Fibroblast of skin of back (primary cell): ENCODE results near the gene SCFD2.

ENCODE experiments used
- DNase-seq: peaks from one replicate; pipeline ENCODE4 v3.0.0-alpha.2; 2013

Gene SCFD2

GRCh38 chr4:52947401-52948056 lies 418.3 kb downstream of the SCFD2 start:
- DNase-seq, result no peak

GRCh38 chr4:52946855-52947254 lies 419.0 kb downstream of the SCFD2 start:
- DNase-seq, result no peak

DNA sequence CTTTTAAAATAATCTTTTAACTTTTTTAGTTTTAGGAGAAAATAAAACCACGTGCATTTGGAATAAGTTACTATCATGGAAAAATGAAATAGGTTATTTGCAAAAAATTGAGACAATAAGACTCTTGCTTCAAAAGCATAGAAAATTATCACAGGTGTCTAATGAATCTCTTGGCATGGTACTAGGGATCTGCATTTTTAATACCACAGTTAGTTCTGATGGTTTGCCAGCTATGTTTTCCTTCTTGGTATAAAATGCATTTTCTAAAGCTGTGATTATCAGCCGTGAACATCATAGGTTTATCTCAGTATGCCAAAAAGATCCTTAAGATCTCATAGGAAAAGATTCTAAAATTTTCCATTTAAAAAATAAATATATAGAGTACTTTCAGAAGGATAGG lies 419.9 kb downstream of the SCFD2 start:
- no peak for DNase-seq

DNA sequence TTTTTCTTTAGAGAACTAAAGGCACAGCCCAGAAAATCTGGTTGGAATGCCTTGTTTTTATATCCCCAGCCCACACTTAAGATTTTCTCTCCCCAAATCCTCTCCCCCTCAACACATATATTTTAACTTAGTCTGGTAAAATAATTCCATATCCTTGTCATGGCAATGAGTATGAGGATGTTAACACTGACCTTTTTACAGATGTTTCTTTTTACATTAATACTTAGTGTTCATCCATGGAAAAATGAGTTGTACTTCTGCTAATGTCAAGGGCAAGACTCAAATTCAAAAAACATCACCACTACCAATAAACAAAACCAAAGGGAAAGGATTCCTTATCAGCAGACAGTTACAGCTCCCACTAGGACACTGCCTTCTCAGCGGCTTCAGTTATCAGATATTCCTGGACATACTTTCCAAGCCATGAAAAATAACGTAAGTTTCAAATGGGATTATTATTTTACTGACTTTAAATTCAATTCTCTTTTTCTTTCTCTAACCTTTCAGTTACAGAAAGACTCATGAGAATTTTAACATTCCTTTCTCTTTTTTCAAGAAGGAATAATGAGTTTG lies 420.4 kb downstream of the SCFD2 start:
- DNase-seq, result no peak

DNA sequence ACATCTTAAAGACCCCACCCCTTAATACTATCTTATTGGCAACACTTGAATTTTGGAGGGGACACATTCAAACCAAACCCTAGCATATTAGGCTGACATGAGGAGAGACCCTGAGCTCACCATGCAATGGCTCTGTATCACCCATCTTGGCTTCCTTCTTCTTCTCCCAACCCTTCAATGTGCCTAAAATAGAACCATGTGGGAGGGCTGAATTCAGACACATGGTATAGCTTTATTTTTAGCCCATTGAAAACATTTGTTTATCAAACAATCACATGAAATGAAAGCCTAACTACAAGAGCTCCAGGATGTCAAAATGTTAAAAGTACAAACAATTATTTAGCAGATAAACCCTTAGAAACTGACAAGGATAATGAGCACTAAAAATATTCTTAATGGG lies 422.2 kb downstream of the SCFD2 start:
- no peak for DNase-seq

DNA sequence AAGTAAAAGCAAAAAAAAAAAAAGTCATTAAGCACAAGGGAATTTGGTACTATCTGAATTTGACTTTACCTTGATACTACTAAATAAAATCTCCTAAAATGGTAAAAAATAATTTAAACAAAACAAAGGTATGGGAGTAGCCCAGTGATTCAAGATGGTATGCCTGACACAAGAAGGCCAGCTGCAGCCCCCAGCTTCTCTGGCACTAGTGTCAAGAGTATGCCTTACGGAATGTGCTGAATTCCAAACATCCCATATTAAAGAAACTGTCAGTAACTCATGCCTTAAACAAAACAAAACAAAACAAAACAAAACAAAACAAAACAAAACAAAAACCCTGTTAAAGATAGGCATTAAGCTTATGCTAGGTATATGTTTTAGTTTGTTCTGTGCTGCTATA lies 422.9 kb downstream of the SCFD2 start:
- peak; percentile 13 for DNase-seq

- no peak for DNase-seq
Observed at GRCh38 chr4:52941450-52941849, 424.4 kb downstream of the SCFD2 start.

DNA sequence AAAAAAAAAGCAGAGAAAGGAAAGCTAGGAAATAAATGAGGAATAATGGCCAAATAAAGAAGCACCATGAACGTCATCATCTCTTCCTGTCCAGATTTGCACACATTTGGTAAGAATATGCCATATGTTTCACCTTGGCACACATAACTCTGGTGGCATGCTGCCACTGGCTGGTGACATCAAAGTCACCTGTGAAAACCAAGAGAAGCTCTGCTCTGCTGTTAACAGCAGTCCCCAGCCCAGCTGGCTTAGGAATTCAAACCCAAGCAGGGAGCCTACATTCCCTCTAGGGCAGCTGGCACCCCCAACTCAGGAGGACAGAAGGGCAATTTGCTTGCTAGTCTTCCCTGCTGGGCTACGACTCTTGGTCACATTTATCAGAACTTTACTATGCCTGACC lies 426.1 kb downstream of the SCFD2 start:
- DNase-seq, result no peak

GRCh38 chr4:52939325-52939724 lies 426.5 kb downstream of the SCFD2 start:
- DNase-seq, result no peak

DNA sequence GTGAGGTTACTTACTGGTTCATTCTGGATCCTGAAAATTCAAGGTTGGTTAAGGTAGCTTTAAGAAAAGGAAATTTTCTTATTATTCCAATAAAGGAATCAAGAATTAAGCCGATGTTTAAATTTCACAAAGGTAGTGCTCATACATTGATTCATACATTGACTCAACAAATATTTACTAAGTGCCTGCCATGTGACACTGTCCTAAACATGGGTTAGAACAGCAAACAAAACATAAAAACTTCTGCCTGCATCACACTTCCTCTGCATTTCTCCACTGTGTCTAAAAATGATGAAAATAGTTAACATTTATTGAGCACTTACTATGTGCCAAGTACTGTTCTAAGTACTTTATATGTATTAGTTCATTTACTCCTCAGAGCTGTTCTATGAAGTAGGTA lies 428.0 kb downstream of the SCFD2 start:
- DNase-seq, result no peak

GRCh38 chr4:52936729-52937128 lies 429.1 kb downstream of the SCFD2 start:
- DNase-seq, result no peak

DNA sequence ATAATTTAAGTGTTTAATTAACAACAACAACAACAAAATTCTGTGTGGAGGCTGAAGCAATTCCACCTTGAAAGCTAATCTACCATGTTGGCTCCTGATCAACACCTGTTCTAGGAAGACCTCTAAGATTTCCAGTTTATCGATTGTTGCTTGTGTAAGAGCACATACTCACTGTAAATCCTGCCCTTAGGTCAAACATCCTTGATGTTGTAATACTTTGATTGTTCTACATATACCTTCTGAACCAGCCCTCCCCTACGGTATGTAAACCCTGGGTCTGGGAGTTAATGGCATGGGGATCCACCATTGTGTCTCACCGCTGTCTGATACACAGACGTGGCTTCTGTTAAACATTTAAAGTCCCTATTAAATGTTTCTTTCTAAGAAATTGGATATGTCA lies 430.5 kb downstream of the SCFD2 start:
- DNase-seq, result no peak

- peak; percentile 22 for DNase-seq
Observed at GRCh38 chr4:52933738-52934137, 432.1 kb downstream of the SCFD2 start.

- DNase-seq, result peak; percentile 55
Observed at GRCh38 chr4:52932591-52933470, 433.0 kb downstream of the SCFD2 start.

DNA sequence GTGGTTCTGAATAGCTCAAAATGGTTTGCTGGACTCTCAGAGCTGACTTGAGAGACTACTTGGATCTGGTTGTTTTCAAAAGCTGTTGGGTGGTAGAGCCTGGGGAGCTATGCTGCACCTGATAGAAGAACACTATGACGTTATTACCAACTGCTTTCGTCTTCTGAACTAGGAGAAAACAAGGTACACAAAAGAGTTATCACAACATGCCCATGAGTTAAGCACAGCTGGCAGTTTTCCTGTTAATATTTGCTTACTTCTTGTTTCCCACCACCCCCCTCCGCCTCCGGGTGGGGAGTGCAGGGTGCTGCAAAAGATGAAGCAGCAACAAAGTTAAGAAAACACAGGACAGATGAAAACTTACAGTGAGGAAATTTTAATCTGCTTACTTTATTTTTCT lies 434.6 kb downstream of the SCFD2 start:
- no peak for DNase-seq

- no peak for DNase-seq
Observed at GRCh38 chr4:52926196-52926974, 439.5 kb downstream of the SCFD2 start.

DNA sequence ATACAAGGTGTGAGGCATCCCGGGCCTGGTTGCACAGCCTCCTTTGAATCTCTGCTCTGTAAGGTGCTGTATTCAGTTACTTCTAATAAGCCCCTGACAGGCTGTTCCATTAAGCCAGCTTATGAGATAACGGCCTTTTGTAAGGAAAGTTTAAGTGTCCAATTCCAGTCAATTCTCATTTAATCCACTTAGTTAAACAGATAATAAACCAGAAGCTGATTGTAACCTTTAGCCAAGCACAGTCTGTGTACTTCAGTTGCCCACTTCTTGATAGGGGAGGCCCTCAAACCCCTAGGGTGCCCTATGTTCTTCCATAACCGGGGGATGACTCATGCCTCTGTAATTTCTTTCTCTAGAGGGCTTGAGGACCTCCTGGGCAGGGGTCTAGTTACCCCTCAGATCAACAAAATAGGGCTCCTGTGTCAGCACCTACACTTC lies 440.3 kb downstream of the SCFD2 start:
- peak; percentile 51 for DNase-seq

DNA sequence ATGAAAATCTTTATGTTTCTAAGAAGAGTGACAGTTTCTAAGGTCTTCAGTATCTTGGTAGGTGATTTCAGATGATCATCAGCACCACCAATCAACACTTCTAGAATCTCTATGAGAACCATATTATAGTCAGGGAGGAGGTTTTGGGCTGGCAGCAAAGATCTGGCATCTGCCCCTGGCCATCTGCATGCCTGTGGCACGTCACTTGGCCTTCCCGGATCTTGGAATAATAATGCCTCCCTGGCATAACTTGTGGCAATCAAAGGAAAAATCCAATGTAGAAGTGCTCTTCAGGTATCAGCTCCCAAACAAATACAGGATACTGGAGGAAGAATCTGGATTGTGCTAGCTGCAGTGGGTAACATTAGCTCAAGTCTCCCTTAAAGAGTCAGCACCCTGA lies 446.4 kb downstream of the SCFD2 start:
- no peak for DNase-seq

GRCh38 chr4:52917817-52918216 lies 448.0 kb downstream of the SCFD2 start:
- no peak for DNase-seq

- DNase-seq, result no peak
Observed at GRCh38 chr4:52915730-52916300, 450.0 kb downstream of the SCFD2 start.

- no peak for DNase-seq
Observed at GRCh38 chr4:52915191-52915590, 450.7 kb downstream of the SCFD2 start.

GRCh38 chr4:52914051-52914605 lies 451.7 kb downstream of the SCFD2 start:
- peak; percentile 35 for DNase-seq
